ENCODE data around the gene ITGB4. TPM values are rescaled to one million over a fixed set of nuclear protein-coding genes. Genes with fewer than 3 reads are reported as not detected.

Gene ITGB4
- polyA plus RNA-seq, 1 of the 3 experiments (the other 2 are of a cell fraction) = 7.0 TPM

GRCh38 chr17:75707079-75707571 lies 14.1 kb upstream of the ITGB4 start:
- Histone ChIP-seq H4K20me1 (ENCODE audit: insufficient read depth) (peaks cover 3% of the 10 kb centered on the region; the same call in 1 of the 2 replicates), H3K4me2 (peak overlapping the region; percentile 29; the same call in 1 of the 2 replicates)
- TF ChIP-seq CHD2 (IDR thresholded peaks at IDR 0.05; ENCODE audit: low read length, partially characterized antibody) (no peak), GABPA (IDR thresholded peaks at IDR 0.05; ENCODE audit: low read depth) (no peak), SMC3 (IDR thresholded peaks at IDR 0.05; ENCODE audit: low read depth, low read length) (no peak), EP300 (IDR thresholded peaks at IDR 0.05; ENCODE audit: borderline replicate concordance in 1 of 2, low read depth in 1 of 2, low read length in 1 of 2) (peak in 1 of 2 experiments; percentile 54; a peak in 1 of 4 replicates), POLR2AphosphoS5 (IDR thresholded peaks at IDR 0.05; ENCODE audit: low read depth, low read length) (no peak; the same call in 1 of the 2 replicates), RFX5 (IDR thresholded peaks at IDR 0.05; ENCODE audit: low read length) (no peak), RXRA (IDR thresholded peaks at IDR 0.05; ENCODE audit: borderline replicate concordance, low read depth) (peak; percentile 53; the same call in 1 of the 2 replicates), RAD21 (IDR thresholded peaks at IDR 0.05; ENCODE audit: low read length) (no peak), TCF12 (IDR thresholded peaks at IDR 0.05) (peak; percentile 56), NFIC (IDR thresholded peaks at IDR 0.05; ENCODE audit: borderline replicate concordance) (peak; percentile 73), FOXJ3 (CRISPR knock-in tag; IDR thresholded peaks at IDR 0.05) (no peak), JUND (IDR thresholded peaks at IDR 0.05) (peak; percentile 70), RCOR1 (IDR thresholded peaks at IDR 0.05; ENCODE audit: low read length) (no peak), FOSL2 (IDR thresholded peaks at IDR 0.05; ENCODE audit: borderline replicate concordance, low read depth) (peak; percentile 82), IRF3 (IDR thresholded peaks at IDR 0.05; ENCODE audit: low read depth, low read length) (no peak), MAX (IDR thresholded peaks at IDR 0.05; ENCODE audit: low read depth) (peak; percentile 41; the same call in 1 of the 2 replicates), GATA2 (CRISPR knock-in tag; IDR thresholded peaks at IDR 0.05) (no peak), MEF2A (IDR thresholded peaks at IDR 0.05; ENCODE audit: borderline replicate concordance, low read depth) (no peak), TEAD4 (IDR thresholded peaks at IDR 0.05; ENCODE audit: borderline replicate concordance, insufficient read depth) (0 out of 2 replicates have a peak, but pooled peaks have one; percentile 20), ELF1 (IDR thresholded peaks at IDR 0.05) (no peak), EZH2phosphoT487 (IDR thresholded peaks at IDR 0.05; ENCODE audit: borderline replicate concordance, low read depth) (no peak), NRF1 (IDR thresholded peaks at IDR 0.05; ENCODE audit: low read depth, low read length) (no peak), FOXM1 (IDR thresholded peaks at IDR 0.05; ENCODE audit: low read depth) (no peak), MXI1 (IDR thresholded peaks at IDR 0.05; ENCODE audit: low read depth, low read length) (no peak)
- TF ChIP-seq, protein P1, sequence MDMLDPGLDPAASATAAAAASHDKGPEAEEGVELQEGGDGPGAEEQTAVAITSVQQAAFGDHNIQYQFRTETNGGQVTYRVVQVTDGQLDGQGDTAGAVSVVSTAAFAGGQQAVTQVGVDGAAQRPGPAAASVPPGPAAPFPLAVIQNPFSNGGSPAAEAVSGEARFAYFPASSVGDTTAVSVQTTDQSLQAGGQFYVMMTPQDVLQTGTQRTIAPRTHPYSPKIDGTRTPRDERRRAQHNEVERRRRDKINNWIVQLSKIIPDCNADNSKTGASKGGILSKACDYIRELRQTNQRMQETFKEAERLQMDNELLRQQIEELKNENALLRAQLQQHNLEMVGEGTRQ (IDR thresholded peaks at IDR 0.05; ENCODE audit: borderline replicate concordance, low read depth, low read length) = no peak
- TF ChIP-seq, protein P2, sequence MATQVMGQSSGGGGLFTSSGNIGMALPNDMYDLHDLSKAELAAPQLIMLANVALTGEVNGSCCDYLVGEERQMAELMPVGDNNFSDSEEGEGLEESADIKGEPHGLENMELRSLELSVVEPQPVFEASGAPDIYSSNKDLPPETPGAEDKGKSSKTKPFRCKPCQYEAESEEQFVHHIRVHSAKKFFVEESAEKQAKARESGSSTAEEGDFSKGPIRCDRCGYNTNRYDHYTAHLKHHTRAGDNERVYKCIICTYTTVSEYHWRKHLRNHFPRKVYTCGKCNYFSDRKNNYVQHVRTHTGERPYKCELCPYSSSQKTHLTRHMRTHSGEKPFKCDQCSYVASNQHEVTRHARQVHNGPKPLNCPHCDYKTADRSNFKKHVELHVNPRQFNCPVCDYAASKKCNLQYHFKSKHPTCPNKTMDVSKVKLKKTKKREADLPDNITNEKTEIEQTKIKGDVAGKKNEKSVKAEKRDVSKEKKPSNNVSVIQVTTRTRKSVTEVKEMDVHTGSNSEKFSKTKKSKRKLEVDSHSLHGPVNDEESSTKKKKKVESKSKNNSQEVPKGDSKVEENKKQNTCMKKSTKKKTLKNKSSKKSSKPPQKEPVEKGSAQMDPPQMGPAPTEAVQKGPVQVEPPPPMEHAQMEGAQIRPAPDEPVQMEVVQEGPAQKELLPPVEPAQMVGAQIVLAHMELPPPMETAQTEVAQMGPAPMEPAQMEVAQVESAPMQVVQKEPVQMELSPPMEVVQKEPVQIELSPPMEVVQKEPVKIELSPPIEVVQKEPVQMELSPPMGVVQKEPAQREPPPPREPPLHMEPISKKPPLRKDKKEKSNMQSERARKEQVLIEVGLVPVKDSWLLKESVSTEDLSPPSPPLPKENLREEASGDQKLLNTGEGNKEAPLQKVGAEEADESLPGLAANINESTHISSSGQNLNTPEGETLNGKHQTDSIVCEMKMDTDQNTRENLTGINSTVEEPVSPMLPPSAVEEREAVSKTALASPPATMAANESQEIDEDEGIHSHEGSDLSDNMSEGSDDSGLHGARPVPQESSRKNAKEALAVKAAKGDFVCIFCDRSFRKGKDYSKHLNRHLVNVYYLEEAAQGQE (IDR thresholded peaks at IDR 0.05; ENCODE audit: low read depth, low read length) = 0 out of 2 replicates have a peak, but pooled peaks have one; percentile 15
- TF ChIP-seq, protein P3, sequence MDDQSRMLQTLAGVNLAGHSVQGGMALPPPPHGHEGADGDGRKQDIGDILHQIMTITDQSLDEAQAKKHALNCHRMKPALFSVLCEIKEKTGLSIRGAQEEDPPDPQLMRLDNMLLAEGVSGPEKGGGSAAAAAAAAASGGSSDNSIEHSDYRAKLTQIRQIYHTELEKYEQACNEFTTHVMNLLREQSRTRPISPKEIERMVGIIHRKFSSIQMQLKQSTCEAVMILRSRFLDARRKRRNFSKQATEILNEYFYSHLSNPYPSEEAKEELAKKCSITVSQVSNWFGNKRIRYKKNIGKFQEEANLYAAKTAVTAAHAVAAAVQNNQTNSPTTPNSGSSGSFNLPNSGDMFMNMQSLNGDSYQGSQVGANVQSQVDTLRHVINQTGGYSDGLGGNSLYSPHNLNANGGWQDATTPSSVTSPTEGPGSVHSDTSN (IDR thresholded peaks at IDR 0.05) = peak; percentile 55; the same call in 1 of the 2 replicates
- TF ChIP-seq, protein P4, sequence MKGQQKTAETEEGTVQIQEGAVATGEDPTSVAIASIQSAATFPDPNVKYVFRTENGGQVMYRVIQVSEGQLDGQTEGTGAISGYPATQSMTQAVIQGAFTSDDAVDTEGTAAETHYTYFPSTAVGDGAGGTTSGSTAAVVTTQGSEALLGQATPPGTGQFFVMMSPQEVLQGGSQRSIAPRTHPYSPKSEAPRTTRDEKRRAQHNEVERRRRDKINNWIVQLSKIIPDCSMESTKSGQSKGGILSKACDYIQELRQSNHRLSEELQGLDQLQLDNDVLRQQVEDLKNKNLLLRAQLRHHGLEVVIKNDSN (IDR thresholded peaks at IDR 0.05; ENCODE audit: borderline replicate concordance, low read depth) = no peak

More at GRCh38 chr17:75707079-75707571, 14.1 kb upstream of the ITGB4 start:
- Histone ChIP-seq H3F3A (replicated peaks; ENCODE audit: insufficient read depth) (peaks cover 29% of the 10 kb centered on the region), H3K79me2 (ENCODE audit: insufficient read depth) (no peaks in the 10 kb centered on the region), H3K9ac (no peak overlapping the region), H3K9me3 (no peaks in the 10 kb centered on the region), H3K27me3 (ENCODE audit: insufficient read depth) (no peaks in the 10 kb centered on the region), H2AFZ (ENCODE audit: low read depth) (no peak overlapping the region), H3K4me1 (ENCODE audit: control insufficient read depth in 1 of 2, insufficient read depth in 2 of 2, low read depth in 1 of 2, low read length in 1 of 2) (peaks cover 0 to 17% of the 10 kb centered on the region in 2 experiments; a peak in 2 of 4 replicates), H3K4me3 (ENCODE audit: low read depth in 2 of 2, low read length in 1 of 2) (no peak overlapping the region), H3K9me2 (no peaks in the 10 kb centered on the region), H3K27ac (ENCODE audit: low read depth in 2 of 2, low read length in 1 of 2) (peak overlapping the region in 1 of 2 experiments; percentile 7; a peak in 2 of 4 replicates), H3K36me3 (replicated peaks in 1 of 2; ENCODE audit: control insufficient read depth in 1 of 2, insufficient read depth in 2 of 2, low read length in 1 of 2) (peaks cover 32 to 64% of the 10 kb centered on the region in 2 experiments)
- ChIA-PET POLR2A (no interaction called here), CTCF (interaction anchor here (0.6 to 5.2 kb wide), 8 partner anchors 12 to 74 kb away, joined by 3 to 25 read pairs (median 9); partner anchors contain the start of gene SMIM5)
- DNase-seq = no peak
- 52% methylated on average over 12 of the region's 12 CpGs for WGBS (ENCODE audit: low lambda C conversion rate)

All from SK-N-SH (cell line).